HG03469 (cell line): ENCODE measurements around the gene CEPT1.
"Not testable (repeated sequence)": the region's sequence is repeated elsewhere in the genome, so short reads cannot be mapped to it uniquely, and the experiment has no call there.

Experiments used
- ATAC-seq: cut with Tn5 transposase; IDR thresholded peaks from one replicate; pipeline ENCODE4 v1.9.1; 2021; ENCODE audit warnings: mild to moderate bottlenecking, moderate library complexity, moderate number of reproducible peaks; ENCODE audit not compliant: unreplicated experiment

The CEPT1 gene

GRCh38 chr1:111205714-111206050 is 65.7 kb downstream of the CEPT1 start:
- no peak for ATAC-seq

DNA sequence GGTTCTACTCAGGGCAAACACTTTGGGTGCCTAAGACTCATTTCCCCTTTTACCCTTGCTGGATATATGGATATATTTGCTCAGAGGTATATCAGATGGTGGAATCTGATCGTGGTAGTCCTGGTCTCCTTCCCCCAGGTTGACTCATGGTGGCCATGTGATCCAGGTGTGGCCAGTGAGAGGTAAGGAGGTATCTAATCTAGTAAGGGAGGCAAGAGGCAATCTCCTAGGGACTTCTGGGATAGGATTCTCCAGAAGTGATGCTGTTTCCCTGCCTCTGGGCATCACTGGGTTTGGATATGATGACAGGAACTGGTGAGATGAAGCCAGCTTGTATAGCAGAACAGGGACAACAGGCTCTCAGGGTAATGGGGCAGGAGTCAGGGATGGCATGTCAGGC is 68.9 kb downstream of the CEPT1 start:
- no peak for ATAC-seq

GRCh38 chr1:111209622-111210021 is 69.6 kb downstream of the CEPT1 start:
- ATAC-seq, result no peak

- no peak for ATAC-seq
Measured at GRCh38 chr1:111211921-111212320, 71.9 kb downstream of the CEPT1 start.

- no peak for ATAC-seq
Measured at GRCh38 chr1:111212634-111213335, 72.8 kb downstream of the CEPT1 start.

DNA sequence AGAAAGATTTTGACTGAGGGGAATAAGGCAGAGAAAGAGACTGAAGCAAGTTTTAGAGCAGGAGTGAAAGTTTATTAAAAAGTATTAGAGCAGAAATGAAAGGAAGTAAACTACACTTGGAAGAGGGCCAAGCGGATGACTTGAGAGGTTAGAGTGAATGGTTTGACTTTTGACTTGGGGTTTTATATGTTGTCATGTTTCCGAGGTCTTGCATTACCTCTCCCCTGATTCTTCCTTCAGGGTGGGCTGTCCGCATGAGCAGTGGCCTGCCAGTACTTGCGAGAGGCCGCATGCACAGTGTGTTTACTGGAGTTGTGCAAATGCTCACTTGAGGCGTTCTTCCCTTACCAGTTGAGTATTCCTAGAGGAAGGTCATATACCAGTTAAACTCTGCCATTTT is 73.4 kb downstream of the CEPT1 start:
- ATAC-seq, result no peak

GRCh38 chr1:111214074-111214801 is 74.2 kb downstream of the CEPT1 start:
- no peak for ATAC-seq

- no peak for ATAC-seq
Measured at GRCh38 chr1:111214884-111215283, 74.9 kb downstream of the CEPT1 start.

GRCh38 chr1:111215285-111215684 is 75.3 kb downstream of the CEPT1 start:
- not testable (repeated sequence) for ATAC-seq

DNA sequence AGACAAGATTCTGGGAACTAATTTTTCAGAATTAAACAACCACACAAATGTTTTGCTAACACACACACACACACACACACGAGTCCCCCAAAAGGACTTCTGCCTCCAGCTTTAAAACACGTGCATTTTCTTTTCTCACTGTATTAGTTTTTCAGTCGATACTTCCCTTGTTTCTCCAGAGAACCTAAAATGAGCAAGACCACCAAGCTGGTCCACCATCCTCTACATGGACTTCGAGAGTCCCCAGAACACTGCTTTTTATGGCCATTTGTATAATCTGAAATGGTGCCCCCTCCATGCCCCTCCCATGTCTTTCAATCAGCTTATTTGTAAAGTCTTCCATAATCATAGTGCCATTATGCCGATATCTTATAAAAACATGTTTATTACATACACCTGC is 76.7 kb downstream of the CEPT1 start:
- ATAC-seq, result no peak

GRCh38 chr1:111217183-111217910 is 77.3 kb downstream of the CEPT1 start:
- no peak for ATAC-seq

DNA sequence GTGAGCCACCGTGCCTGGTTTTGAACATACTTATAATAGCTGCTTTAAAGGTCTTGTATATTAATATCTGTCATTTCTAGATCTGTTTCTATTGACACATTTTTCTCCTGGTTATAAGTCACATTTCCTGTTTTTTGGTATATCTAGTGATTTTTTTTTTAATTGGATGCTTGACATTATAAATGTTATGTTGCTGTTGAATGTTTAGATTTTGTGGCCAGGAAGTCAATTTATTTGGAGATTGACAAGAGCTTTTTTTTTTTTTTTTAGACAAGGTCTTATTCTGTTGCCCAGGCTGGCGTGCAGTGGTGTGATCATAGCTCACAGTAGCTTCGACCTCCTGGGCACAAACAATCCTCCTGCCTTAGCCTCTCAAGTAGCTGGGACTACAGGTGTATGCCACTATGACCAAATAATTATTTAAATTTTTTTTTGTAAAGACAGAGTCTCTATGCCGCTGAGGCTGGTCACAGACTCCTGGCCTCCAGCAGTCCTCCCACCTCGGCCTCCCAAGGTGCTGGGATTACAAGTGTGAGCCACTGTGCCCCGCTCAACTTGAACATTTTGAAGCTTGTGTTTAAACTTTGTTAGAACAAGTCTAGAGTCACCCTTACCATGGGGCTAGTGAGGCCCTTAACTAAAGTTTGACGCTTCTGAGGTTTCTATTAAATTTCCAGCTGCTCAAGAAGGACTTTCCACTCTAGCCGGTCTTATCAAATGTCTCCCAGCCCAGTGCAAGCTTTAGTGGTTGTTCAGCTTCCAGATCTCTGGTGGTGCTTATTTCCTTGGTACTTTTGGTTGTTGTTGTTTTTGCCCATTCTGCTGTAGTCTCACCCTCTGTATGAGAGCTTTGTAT is 78.9 kb downstream of the CEPT1 start:
- no peak for ATAC-seq

- ATAC-seq, result peak; percentile 21
Measured at GRCh38 chr1:111219557-111220286, 79.7 kb downstream of the CEPT1 start.

GRCh38 chr1:111220302-111220890 is 80.4 kb downstream of the CEPT1 start:
- no peak for ATAC-seq

- ATAC-seq, result no peak
Measured at GRCh38 chr1:111221276-111221632, 81.2 kb downstream of the CEPT1 start.

GRCh38 chr1:111221633-111222291 is 81.7 kb downstream of the CEPT1 start:
- peak; percentile 36 for ATAC-seq

- ATAC-seq, result no peak
Measured at GRCh38 chr1:111222308-111223125, 82.5 kb downstream of the CEPT1 start.

- no peak for ATAC-seq
Measured at GRCh38 chr1:111223126-111223685, 83.2 kb downstream of the CEPT1 start.
